SK-N-SH (cell line): ENCODE measurements around the gene ASTN2.

Experiments used
- CHD2 ChIP-seq: fragments of 150-350 bp; IDR thresholded peaks from 2 replicates; pipeline ENCODE4 v1.6.1; 2018; ENCODE audit warnings: low read length; ENCODE audit not compliant: partially characterized antibody
- CTCF ChIP-seq: fragments of 200-600 bp; sonication (generic); IDR thresholded peaks from 2 replicates; pipeline ENCODE4 v1.6.1; 2017; ENCODE audit warnings: antibody characterized with exemption, mild to moderate bottlenecking, moderate library complexity
- ELF1 ChIP-seq: IDR thresholded peaks from 2 replicates; pipeline ENCODE4 v1.4.0; 2012
- NFIC ChIP-seq: IDR thresholded peaks from 2 replicates; pipeline ENCODE4 v1.4.0; 2012; ENCODE audit warnings: borderline replicate concordance
- RFX5 ChIP-seq: IDR thresholded peaks from 2 replicates; pipeline ENCODE4 v1.6.1; 2012; ENCODE audit warnings: mild to moderate bottlenecking, improper control_type of control experiment, low read length
- TF ChIP-seq, protein P1 (sequence below): IDR thresholded peaks from 2 replicates; pipeline ENCODE4 v1.6.1; 2012; ENCODE audit warnings: mild to moderate bottlenecking, low read depth, low read length, moderate library complexity
- TF ChIP-seq, protein P2 (sequence below): IDR thresholded peaks from 2 replicates; pipeline ENCODE4 v1.4.0; 2012; ENCODE audit warnings: low read depth

GRCh38 chr9:116683535-116683934 lies 731.3 kb downstream of the ASTN2 start:
- TF ChIP-seq CTCF (no peak), NFIC (no peak), CHD2 (no peak), RFX5 (no peak), ELF1 (no peak)
- TF ChIP-seq, protein P1, sequence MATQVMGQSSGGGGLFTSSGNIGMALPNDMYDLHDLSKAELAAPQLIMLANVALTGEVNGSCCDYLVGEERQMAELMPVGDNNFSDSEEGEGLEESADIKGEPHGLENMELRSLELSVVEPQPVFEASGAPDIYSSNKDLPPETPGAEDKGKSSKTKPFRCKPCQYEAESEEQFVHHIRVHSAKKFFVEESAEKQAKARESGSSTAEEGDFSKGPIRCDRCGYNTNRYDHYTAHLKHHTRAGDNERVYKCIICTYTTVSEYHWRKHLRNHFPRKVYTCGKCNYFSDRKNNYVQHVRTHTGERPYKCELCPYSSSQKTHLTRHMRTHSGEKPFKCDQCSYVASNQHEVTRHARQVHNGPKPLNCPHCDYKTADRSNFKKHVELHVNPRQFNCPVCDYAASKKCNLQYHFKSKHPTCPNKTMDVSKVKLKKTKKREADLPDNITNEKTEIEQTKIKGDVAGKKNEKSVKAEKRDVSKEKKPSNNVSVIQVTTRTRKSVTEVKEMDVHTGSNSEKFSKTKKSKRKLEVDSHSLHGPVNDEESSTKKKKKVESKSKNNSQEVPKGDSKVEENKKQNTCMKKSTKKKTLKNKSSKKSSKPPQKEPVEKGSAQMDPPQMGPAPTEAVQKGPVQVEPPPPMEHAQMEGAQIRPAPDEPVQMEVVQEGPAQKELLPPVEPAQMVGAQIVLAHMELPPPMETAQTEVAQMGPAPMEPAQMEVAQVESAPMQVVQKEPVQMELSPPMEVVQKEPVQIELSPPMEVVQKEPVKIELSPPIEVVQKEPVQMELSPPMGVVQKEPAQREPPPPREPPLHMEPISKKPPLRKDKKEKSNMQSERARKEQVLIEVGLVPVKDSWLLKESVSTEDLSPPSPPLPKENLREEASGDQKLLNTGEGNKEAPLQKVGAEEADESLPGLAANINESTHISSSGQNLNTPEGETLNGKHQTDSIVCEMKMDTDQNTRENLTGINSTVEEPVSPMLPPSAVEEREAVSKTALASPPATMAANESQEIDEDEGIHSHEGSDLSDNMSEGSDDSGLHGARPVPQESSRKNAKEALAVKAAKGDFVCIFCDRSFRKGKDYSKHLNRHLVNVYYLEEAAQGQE, result no peak
- TF ChIP-seq, protein P2, sequence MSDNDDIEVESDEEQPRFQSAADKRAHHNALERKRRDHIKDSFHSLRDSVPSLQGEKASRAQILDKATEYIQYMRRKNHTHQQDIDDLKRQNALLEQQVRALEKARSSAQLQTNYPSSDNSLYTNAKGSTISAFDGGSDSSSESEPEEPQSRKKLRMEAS, result no peak
